Suprapubic skin (tissue), 4 donors: ENCODE measurements around the gene UBE2E2. TPM values are rescaled to one million over a fixed set of nuclear protein-coding genes. Genes with fewer than 3 reads are reported as not detected.

Experiments
- DNase-seq, 2 donors: peaks; one replicate each; pipeline ENCODE4 v3.0.0-alpha.2; 2019; ENCODE audit warnings: low spot score in 2 of 2
- H3K27ac ChIP-seq: fragments of 200-600 bp; sonication (generic); one replicate; pipeline ENCODE4 v1.5.1; 2019
- H3K27me3 ChIP-seq: fragments of 200-600 bp; sonication (generic); one replicate; pipeline ENCODE4 v1.5.1; 2019
- H3K36me3 ChIP-seq: fragments of 200-600 bp; sonication (generic); one replicate; pipeline ENCODE4 v1.5.1; 2019
- H3K4me1 ChIP-seq: fragments of 200-600 bp; sonication (generic); one replicate; pipeline ENCODE4 v1.5.1; 2019
- H3K4me3 ChIP-seq: fragments of 200-600 bp; sonication (generic); one replicate; pipeline ENCODE4 v1.5.1; 2019; ENCODE audit warnings: mild to moderate bottlenecking
- H3K9me3 ChIP-seq: fragments of 200-600 bp; sonication (generic); one replicate; pipeline ENCODE4 v1.5.1; 2019
- EP300 ChIP-seq: sonication (generic); formaldehyde crosslinking; IDR thresholded peaks from one replicate; pipeline ENCODE4 v1.6.1; 2017; ENCODE audit warnings: antibody characterized with exemption
- POLR2A ChIP-seq, 2 donors: fragments of 450-650 bp; IDR thresholded peaks; one replicate each; pipeline ENCODE4 v1.6.1; 2017; ENCODE audit warnings: antibody characterized with exemption in 2 of 2, mild to moderate bottlenecking in 2 of 2, moderate library complexity in 2 of 2
- POLR2AphosphoS5 ChIP-seq, 3 donors: sonication (generic); formaldehyde crosslinking; IDR thresholded peaks; one replicate each; pipeline ENCODE4 v1.6.1; 2017; ENCODE audit warnings: antibody characterized with exemption in 3 of 3
- WGBS: methylation state at CpG from one replicate; pipeline ENCODE4 v1.1.5; 2018; 5-methylcytosine and 5-hydroxymethylcytosine counted together
- total RNA-seq, 4 donors: library from RNA; depleted of rRNA; stranded (reverse); fragments of >200 nt; gene quantifications; one replicate each; pipeline ENCODE4 v1.1.0, GENCODE V29; 2016
- TF ChIP-seq, protein P1 (sequence below), 2 donors: fragments of 200-600 bp in 1 of 2; fragments of 450-650 bp in 1 of 2; sonication (generic) in 1 of 2; IDR thresholded peaks; one replicate each; pipeline ENCODE4 v1.5.1; 2016 to 2019; ENCODE audit warnings: antibody characterized with exemption in 2 of 2, mild to moderate bottlenecking in 1 of 2, moderate library complexity in 1 of 2

UBE2E2 gene
- total RNA-seq, 4 donors from 2014 or later: 30.2 to 65.4 (median 34.8) TPM

DNA sequence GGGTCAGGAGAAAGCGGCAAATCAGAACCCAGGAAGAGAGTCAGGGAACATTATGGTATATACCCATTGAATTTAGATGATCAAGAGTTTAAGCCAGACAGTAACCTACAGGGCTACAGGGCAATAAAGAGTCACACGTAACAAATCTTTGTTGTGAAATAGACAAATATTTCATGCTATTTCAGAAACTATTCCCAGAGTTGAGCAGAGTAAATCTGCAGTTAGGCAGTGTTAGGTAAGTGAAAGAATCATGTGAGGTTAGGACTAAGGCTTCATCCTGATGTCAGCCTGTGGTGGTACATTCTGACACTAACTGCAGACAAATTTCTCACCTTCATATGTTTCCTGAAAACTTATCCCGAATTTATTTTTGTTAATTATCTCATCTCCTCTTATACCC lies 153.0 kb downstream of the UBE2E2 start:
- Histone ChIP-seq H3K27ac (no peak overlapping the region), H3K4me1 (no peaks in the 10 kb centered on the region), H3K9me3 (no peaks in the 10 kb centered on the region), H3K27me3 (no peaks in the 10 kb centered on the region), H3K36me3 (no peaks in the 10 kb centered on the region), H3K4me3 (no peak overlapping the region)
- 90% methylated on average over 3 of the region's 3 CpGs for WGBS
- TF ChIP-seq, protein P1, sequence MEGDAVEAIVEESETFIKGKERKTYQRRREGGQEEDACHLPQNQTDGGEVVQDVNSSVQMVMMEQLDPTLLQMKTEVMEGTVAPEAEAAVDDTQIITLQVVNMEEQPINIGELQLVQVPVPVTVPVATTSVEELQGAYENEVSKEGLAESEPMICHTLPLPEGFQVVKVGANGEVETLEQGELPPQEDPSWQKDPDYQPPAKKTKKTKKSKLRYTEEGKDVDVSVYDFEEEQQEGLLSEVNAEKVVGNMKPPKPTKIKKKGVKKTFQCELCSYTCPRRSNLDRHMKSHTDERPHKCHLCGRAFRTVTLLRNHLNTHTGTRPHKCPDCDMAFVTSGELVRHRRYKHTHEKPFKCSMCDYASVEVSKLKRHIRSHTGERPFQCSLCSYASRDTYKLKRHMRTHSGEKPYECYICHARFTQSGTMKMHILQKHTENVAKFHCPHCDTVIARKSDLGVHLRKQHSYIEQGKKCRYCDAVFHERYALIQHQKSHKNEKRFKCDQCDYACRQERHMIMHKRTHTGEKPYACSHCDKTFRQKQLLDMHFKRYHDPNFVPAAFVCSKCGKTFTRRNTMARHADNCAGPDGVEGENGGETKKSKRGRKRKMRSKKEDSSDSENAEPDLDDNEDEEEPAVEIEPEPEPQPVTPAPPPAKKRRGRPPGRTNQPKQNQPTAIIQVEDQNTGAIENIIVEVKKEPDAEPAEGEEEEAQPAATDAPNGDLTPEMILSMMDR (IDR thresholded peaks at IDR 0.05): no peak
- TF ChIP-seq POLR2A (IDR thresholded peaks at IDR 0.05) (no peak), EP300 (no peak), POLR2AphosphoS5 (IDR thresholded peaks at IDR 0.05) (no peak)
- no peak for DNase-seq

DNA sequence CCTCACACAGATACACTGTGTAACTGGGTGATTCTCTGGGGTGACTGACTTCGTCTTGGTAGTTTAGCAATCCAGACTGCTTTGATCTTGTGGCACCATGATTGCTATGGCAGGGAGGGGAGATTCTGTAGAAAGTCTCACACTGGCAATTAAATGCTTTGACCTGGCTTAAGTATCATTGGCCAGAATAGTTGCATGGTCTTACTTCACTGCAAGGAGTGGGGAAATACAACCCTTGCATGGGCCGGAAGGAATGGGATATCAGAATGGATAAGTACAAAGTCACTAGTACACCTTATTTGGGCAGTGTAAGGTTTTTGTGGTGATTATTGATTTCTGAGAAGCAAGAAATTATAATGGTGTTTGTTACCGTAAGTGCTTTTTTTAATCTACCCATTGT lies 153.8 kb downstream of the UBE2E2 start:
- Histone ChIP-seq H3K4me3 (no peak overlapping the region), H3K36me3 (no peaks in the 10 kb centered on the region), H3K4me1 (no peaks in the 10 kb centered on the region), H3K27ac (no peak overlapping the region), H3K27me3 (no peaks in the 10 kb centered on the region), H3K9me3 (no peaks in the 10 kb centered on the region)
- DNase-seq: no peak
- 93% methylated on average over 3 of the region's 3 CpGs for WGBS
- TF ChIP-seq, protein P1 (IDR thresholded peaks at IDR 0.05): no peak
- no peak for TF ChIP-seq POLR2A (IDR thresholded peaks at IDR 0.05)
- TF ChIP-seq POLR2AphosphoS5 (IDR thresholded peaks at IDR 0.05): no peak
- TF ChIP-seq EP300: no peak

DNA sequence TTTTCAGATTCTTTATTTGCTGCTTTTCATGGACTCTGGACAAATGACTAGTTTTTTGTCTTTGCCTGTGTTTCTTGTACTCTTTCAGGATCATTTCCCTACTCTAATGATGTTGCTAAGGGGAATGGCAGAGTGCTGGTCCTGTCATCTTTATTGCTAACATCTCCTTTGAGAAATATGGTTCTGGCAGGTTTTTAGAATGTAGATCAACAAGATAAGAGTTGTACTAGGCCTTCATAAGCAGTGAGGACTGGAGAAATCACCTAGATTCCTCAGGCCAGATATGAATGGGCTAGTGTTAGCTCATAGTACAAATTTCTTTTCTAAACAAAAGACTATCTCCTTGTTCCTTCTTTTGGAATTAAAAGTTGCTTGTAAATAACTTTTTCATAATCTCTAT lies 156.0 kb downstream of the UBE2E2 start:
- Histone ChIP-seq H3K27me3 (no peaks in the 10 kb centered on the region), H3K4me1 (no peaks in the 10 kb centered on the region), H3K9me3 (no peaks in the 10 kb centered on the region), H3K36me3 (no peaks in the 10 kb centered on the region), H3K4me3 (no peak overlapping the region), H3K27ac (no peak overlapping the region)
- DNase-seq: no peak
- TF ChIP-seq POLR2AphosphoS5 (IDR thresholded peaks at IDR 0.05) (no peak), POLR2A (IDR thresholded peaks at IDR 0.05) (no peak), EP300 (no peak)
- TF ChIP-seq, protein P1 (IDR thresholded peaks at IDR 0.05): no peak

DNA sequence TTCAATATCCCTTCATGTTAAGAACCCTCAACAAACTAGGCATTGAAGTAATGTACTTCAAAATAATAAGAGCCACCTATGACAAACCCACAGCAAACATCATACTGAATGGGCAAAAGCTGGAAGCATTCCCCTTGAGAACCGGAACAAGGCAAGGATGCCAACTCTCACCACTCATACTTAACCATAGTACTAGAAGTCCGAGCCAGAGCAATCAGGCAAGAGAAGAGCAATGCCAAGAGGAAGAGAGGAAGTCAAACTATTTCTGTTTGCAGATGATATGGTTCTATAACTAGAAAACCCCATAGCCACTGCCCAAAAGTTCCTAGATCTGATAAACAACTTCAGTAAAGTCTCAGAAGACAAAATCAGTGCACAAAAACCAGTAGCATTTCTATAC lies 161.9 kb downstream of the UBE2E2 start:
- H3K36me3 ChIP-seq: no peaks in the 10 kb centered on the region
- no peak overlapping the region for H3K27ac ChIP-seq
- H3K4me1 ChIP-seq: no peaks in the 10 kb centered on the region
- DNase-seq: no peak
- H3K27me3 ChIP-seq: no peaks in the 10 kb centered on the region
- no peak for TF ChIP-seq POLR2A (IDR thresholded peaks at IDR 0.05)
- no peak for TF ChIP-seq POLR2AphosphoS5 (IDR thresholded peaks at IDR 0.05)
- TF ChIP-seq, protein P1 (IDR thresholded peaks at IDR 0.05): no peak
- no peak for TF ChIP-seq EP300
- no peaks in the 10 kb centered on the region for H3K9me3 ChIP-seq
- no peak overlapping the region for H3K4me3 ChIP-seq
- WGBS: 53% methylated on average over 2 of the region's 2 CpGs

DNA sequence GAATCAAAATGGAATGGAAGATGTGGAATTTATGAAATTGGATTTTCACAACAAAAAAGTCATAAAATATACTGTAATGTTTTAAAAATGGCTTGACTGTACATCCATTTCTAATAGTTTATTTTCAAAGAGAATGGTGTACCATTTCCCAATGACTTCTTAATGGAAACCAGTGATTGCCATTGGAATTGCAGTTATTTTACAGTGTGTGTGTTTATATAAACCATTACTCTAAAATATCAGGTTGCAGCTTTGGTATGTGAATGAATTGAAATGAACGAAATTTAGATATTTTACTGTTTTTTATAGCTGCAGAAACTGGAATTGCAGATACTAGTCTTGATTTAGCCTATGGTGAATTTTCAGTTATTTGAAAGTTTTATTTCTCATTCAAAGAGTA lies 165.6 kb downstream of the UBE2E2 start:
- no peaks in the 10 kb centered on the region for H3K36me3 ChIP-seq
- H3K4me1 ChIP-seq: no peaks in the 10 kb centered on the region
- TF ChIP-seq, protein P1 (IDR thresholded peaks at IDR 0.05): no peak
- TF ChIP-seq EP300 (no peak), POLR2AphosphoS5 (IDR thresholded peaks at IDR 0.05) (no peak), POLR2A (IDR thresholded peaks at IDR 0.05) (no peak)

More for the DNA sequence above, 165.6 kb downstream of the UBE2E2 start:
- Histone ChIP-seq H3K9me3 (no peaks in the 10 kb centered on the region), H3K27me3 (no peaks in the 10 kb centered on the region), H3K4me3 (no peak overlapping the region), H3K27ac (no peak overlapping the region)
- 69% methylated on average over 1 of the region's 1 CpG for whole genome bisulfite sequencing
- DNase-seq: no peak
